ENCODE data around the gene SART1.
A peak's percentile ranks its signal among the peaks of the same experiment; 100 is the strongest.

The SART1 gene

DNA sequence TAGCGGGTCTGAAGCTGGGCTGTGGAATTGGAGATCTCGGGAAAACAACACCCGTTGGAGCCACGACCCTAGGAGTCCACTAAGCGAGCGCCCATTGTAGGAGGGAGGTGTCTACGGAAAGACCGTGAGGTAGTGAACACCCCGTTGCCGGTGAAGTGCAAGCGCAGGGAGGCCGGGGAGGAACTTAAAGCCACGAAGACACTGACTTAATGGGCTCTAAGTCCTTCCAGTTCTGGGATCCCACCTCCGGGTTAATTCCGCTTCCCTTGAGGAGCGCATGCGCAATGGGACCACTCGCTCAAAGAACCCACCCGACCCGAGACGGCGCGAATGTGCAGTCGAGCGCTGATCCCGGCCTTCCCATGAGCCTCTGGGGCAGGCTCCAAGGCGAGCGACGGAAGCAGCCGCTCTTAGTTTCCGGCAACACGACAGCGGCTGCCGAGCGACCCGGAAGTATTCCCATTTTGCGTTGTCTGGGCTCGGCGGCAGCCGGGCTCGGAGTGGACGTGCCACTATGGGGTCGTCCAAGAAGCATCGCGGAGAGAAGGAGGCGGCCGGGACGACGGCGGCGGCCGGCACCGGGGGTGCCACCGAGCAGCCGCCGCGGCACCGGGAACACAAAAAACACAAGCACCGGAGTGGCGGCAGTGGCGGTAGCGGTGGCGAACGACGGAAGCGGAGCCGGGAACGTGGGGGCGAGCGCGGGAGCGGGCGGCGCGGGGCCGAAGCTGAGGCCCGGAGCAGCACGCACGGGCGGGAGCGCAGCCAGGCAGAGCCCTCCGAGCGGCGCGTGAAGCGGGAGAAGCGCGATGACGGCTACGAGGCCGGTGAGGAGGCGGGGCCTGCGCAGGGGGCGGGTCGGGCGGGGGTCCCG is at the start of gene SART1:
Gene SART1, plus strand, starts transcription at position 468 of the 874 bp plus-strand sequence. Its CDS starts 47 bp downstream, at position 515.
- peak; percentile 91 to 95 for DNase-seq (ENCODE audit: low read depth in 2 of 2)

- DNase-seq (ENCODE audit: low read depth in 2 of 2): no peak
Measured at GRCh38 chr11:65912845-65913244, 48.7 kb upstream of the SART1 start.

DNA sequence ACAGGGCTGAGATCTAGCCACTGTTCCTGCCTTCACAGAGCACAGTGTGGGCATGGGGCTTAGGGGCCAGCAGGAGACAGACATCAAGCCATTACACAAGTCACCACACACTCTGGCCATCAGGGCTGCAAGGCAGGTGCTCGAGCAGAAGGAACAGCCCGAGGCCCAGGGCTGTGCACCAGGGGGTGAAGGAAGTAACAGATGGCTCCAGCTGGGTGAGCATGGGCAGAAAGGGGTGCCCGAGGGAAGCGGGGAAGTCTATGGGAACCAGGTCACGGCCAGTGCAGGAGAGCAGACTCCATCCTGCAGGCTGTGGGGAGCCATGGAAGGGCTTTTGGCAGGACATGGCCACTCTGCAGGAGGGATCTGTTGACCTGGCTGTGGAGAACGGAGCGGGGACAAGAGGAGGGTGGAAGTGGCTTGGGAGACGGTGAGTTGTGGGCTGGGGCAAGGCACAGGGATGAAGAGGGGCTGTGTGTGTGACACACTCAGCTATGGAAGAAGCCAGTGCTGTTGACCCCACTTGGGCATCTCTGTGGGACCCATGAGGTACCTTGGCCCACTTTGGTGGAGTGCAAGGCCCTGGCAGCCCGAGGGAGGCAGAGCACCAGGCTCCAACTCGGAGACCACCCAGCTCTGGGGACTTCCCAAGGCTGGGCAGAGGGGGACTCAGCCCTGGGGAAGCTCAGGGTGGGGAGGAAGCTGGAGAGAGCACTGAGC is 46.3 kb upstream of the SART1 start:
- DNase-seq (ENCODE audit: low read depth in 2 of 2): no peak

- DNase-seq (ENCODE audit: low read depth in 2 of 2): no peak
Measured at GRCh38 chr11:65915821-65916251, 45.7 kb upstream of the SART1 start.

DNA sequence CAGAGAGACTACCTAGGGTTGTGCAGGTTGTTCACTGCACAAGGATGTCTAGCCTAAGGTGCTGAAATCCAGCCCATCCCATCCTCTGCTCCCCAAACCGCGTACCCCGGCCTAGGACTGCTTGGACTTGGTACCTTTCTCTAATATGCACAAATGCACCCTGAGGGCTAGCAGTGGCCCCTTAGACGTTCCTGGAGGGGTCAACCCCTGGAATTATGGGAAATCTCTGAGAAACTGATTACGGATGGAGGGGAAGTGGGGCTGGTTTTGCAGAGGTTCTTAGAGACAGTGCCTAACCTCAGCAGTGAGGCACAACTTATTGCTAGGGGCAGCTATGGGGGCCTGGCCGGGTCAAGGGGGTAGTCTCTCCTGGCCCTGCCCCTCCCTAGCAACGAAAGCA is 45.1 kb upstream of the SART1 start:
- no peak for DNase-seq (ENCODE audit: low read depth in 2 of 2)

DNA sequence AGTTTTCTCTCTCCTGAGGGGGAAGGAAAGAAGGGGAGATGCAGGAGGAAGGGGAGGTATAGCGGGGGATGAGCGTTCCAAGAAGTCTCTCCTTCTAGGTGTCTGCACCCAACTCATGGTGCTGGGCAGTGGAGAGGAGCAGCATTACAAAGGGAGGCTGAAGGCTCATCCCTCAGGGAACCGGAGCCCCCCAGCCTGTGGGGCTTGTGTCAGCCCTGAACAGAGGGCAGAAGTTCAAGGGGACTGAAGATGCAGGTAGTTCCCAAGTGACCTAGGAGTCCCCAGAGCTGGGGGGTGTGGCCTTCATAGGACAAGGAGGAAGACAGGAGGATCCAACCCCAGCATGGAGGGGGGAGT is 44.5 kb upstream of the SART1 start:
- no peak for DNase-seq (ENCODE audit: low read depth in 2 of 2)

GRCh38 chr11:65917434-65918210 is 43.9 kb upstream of the SART1 start:
- DNase-seq (ENCODE audit: low read depth in 2 of 2): no peak

- no peak for DNase-seq (ENCODE audit: low read depth in 2 of 2)
Measured at GRCh38 chr11:65918211-65919140, 43.1 kb upstream of the SART1 start, which contains the start of gene C11orf68. C11orf68 (minus strand) TSS chr11:65919062; CDS start chr11:65919031, 31 bp downstream.

GRCh38 chr11:65919141-65919572 is 42.4 kb upstream of the SART1 start, which contains the start of gene DRAP1:
DRAP1 (plus strand) TSS chr11:65919426; CDS start chr11:65919502, 76 bp downstream.
- peak; percentile 98 to 99 for DNase-seq (ENCODE audit: low read depth in 2 of 2)

- DNase-seq (ENCODE audit: low read depth in 2 of 2): peak in 1 of 2 donors; percentile 36
Measured at GRCh38 chr11:65919573-65920371, 41.8 kb upstream of the SART1 start.

DNA sequence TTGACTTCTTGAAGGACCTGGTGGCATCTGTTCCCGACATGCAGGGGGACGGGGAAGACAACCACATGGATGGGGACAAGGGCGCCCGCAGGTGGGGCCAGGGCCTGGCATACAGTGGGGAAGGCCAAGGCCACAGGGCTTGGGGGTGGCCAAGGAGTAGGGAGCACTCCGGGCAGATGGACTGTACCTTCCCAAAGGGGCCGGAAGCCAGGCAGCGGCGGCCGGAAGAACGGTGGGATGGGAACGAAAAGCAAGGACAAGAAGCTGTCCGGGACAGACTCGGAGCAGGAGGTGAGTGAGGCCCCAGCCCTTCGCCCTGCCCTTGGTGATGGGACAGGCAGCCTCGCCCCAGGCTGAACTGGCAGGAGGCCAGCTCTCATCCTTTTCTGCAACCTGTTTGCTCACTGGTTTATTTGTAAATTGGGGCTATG is 41.1 kb upstream of the SART1 start:
- DNase-seq (ENCODE audit: low read depth in 2 of 2): no peak

DNA sequence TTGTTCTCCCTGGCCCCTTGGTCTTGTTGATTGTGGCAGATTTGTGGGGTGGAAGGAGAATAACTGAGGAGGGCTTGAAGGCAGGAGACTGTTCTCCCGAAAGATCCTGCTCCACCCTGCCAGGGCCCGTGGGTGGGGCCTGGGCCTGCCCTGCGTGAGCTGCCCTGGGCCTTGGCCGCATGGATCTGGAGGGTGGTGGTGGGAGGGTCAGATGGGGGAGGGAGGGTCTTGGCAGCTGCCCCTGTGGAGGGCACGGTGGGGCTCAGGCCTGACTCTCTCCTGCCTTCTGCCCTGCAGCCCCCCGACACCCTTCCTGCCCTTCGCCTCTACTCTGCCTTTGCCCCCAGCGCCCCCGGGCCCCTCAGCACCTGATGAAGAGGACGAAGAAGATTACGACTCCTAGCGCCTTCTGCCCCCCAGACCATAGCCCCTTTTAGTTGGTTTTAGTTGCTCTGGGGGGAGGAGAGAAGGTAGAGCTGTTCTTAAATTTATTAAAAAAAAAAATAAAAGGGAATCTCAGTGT is 40.4 kb upstream of the SART1 start:
- DNase-seq (ENCODE audit: low read depth in 2 of 2): no peak

DNA sequence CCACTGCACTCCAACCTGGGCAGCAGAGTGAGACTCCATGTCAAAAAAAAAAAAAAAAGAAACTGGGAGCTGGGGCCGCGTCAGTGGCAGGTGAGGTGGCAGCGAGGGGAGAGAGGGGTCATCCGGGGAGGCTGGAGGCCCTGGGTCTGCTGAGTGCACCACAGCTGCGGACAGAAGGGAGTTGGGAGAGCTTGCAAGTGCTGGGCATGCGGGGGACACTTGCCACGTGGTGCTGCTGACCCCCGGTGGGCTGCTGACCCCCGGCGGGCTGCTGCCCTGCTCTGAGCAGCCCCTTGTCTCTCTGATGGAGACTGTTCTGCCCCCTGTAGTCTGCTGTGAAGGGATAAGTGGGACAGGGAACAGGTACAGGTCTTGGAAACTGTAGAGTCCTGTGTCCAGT is 39.7 kb upstream of the SART1 start:
- no peak for DNase-seq (ENCODE audit: low read depth in 2 of 2)

DNA sequence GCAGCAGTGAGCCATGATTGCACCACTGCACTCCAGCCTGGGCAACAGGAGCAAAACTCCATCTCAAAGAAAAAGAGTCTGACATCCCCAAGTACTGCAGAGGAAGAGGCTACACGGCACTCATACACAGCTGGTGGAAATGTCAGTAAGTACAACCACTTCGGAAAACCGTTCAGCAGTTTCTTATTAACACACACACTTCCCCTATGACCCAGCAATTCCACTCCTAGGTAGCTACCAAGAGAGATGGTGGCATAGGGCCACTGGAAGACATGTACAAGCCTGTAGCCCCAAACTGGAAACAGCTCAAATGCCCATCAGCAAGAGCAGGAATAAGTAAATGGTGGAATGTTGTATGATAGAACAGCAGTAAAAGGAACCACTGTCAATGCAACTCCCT is 39.0 kb upstream of the SART1 start:
- DNase-seq (ENCODE audit: low read depth in 2 of 2): no peak

GRCh38 chr11:65925397-65925796 is 36.1 kb upstream of the SART1 start:
- no peak for DNase-seq (ENCODE audit: low read depth in 2 of 2)

- peak; percentile 59 to 63 for DNase-seq (ENCODE audit: low read depth in 2 of 2)
Measured at GRCh38 chr11:65927904-65928397, 33.6 kb upstream of the SART1 start.

DNA sequence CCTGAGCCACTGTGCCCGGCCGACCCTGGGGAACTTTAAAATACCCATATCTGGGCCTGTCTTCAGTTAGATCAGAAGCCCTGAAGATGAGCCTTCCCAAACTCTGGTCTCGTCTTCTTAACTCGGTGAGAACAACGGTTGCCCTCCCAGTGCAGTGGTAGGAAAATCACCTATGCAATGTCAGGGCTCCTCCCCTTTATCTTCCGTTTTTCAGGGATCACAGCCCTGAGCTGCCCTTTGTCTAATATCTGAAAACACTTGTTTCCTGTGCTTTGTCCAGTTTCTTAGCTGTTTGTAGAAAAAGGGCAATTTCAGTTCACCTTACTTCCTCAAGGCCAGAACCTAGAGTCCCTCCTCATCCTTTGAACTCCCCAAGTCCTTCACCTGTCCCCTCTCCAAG is 32.9 kb upstream of the SART1 start:
- no peak for DNase-seq (ENCODE audit: low read depth in 2 of 2)

DNA sequence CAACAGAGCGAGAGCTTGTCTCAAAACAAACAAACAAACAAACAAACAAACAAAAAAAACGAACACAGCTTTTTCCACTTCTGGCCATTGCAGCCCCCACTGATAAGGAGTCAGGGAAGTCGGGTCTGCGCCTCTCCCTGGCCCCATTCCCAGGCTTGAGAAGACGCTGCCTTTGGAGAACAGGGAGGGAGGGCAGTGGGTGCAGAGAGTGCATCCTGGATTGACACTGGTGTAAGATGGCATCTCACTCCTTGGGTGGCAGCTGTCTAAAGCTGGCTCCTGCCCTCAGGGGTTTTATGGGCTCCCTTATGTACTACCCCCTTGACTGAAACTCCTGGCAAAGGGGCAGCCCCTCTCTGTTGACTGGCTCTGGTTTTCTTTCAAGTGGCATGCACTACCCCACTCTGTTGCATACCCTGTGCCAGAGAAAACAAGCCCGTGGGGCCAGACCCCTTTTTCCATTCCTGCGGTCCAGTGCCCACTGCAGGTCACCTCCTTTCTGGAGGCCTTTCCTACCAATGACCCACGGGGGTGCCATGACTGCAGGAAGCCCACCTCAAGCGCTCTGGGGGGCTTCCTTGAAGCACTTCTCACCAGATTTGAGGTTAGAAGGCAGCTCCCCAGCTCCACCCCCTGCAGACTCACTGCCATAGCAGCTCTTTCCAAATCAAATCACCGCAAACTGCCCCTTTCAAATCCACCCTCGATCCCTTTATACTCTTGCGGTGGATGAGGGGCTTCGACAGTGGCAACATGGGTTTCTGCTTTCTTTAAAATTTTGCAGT is 29.6 kb upstream of the SART1 start:
- DNase-seq (ENCODE audit: low read depth in 2 of 2): no peak

- DNase-seq (ENCODE audit: low read depth in 2 of 2): no peak
Measured at GRCh38 chr11:65932558-65932919, 29.0 kb upstream of the SART1 start.
